ENCODE measurements around the gene XYLT1. TPM values are rescaled to one million over a fixed set of nuclear protein-coding genes. Genes with fewer than 3 reads are reported as not detected.
"Not testable (repeated sequence)": the region's sequence is repeated elsewhere in the genome, so short reads cannot be mapped to it uniquely, and the experiment has no call there.

The XYLT1 gene
- total RNA-seq, 1 donor from 2014 or later = 14.5 TPM

GRCh38 chr16:17335406-17335805 is 135.4 kb downstream of the XYLT1 start:
- DNase-seq = not testable (repeated sequence)

GRCh38 chr16:17334096-17334495 is 136.7 kb downstream of the XYLT1 start:
- DNase-seq = peak; percentile 75

- DNase-seq = no peak
Observed at GRCh38 chr16:17333229-17333628, 137.5 kb downstream of the XYLT1 start.

- DNase-seq = no peak
Observed at GRCh38 chr16:17331991-17332390, 138.8 kb downstream of the XYLT1 start.

- DNase-seq = peak; percentile 67
Observed at GRCh38 chr16:17331071-17331607, 139.6 kb downstream of the XYLT1 start.

GRCh38 chr16:17330044-17330443 is 140.7 kb downstream of the XYLT1 start:
- no peak for DNase-seq

GRCh38 chr16:17329391-17329790 is 141.4 kb downstream of the XYLT1 start:
- DNase-seq = no peak

- peak; percentile 91 for DNase-seq
Observed at GRCh38 chr16:17328932-17329331, 141.8 kb downstream of the XYLT1 start.

- DNase-seq = peak; percentile 56
Observed at GRCh38 chr16:17327664-17328335, 143.0 kb downstream of the XYLT1 start.

GRCh38 chr16:17325476-17326143 is 145.2 kb downstream of the XYLT1 start:
- DNase-seq = no peak

GRCh38 chr16:17324451-17324850 is 146.3 kb downstream of the XYLT1 start:
- no peak for DNase-seq

GRCh38 chr16:17323171-17323570 is 147.6 kb downstream of the XYLT1 start:
- peak; percentile 64 for DNase-seq

GRCh38 chr16:17321824-17322223 is 148.9 kb downstream of the XYLT1 start:
- DNase-seq = no peak

GRCh38 chr16:17320009-17320408 is 150.8 kb downstream of the XYLT1 start:
- no peak for DNase-seq

- no peak for DNase-seq
Observed at GRCh38 chr16:17318238-17318637, 152.5 kb downstream of the XYLT1 start.

- no peak for DNase-seq
Observed at GRCh38 chr16:17316005-17316404, 154.8 kb downstream of the XYLT1 start.

GRCh38 chr16:17313793-17314547 is 156.8 kb downstream of the XYLT1 start:
- DNase-seq = no peak

- DNase-seq = peak; percentile 75
Observed at GRCh38 chr16:17313085-17313611, 157.6 kb downstream of the XYLT1 start.

GRCh38 chr16:17312094-17312710 is 158.6 kb downstream of the XYLT1 start:
- DNase-seq = no peak

GRCh38 chr16:17311333-17312093 is 159.2 kb downstream of the XYLT1 start:
- DNase-seq = no peak

- no peak for DNase-seq
Observed at GRCh38 chr16:17309510-17309909, 161.2 kb downstream of the XYLT1 start.

Measured in tongue (tissue), 2 donors.